CD4-positive, alpha-beta T cell treated with Interferon alpha-2 for 1 hour (primary cell): Measurements from ENCODE around the gene NPAS3.

Source experiments
- DNase-seq, 2 donors: peaks; one replicate each; pipeline ENCODE4 v3.0.0-alpha.2; 2020 to 2022

The NPAS3 gene

GRCh38 chr14:33529787-33530757 is 591.4 kb downstream of the NPAS3 start:
- no peak for DNase-seq

- DNase-seq, result no peak
Observed at GRCh38 chr14:33532553-33532952, 593.9 kb downstream of the NPAS3 start.

GRCh38 chr14:33534104-33534503 is 595.4 kb downstream of the NPAS3 start:
- DNase-seq, result no peak

GRCh38 chr14:33534632-33535031 is 596.0 kb downstream of the NPAS3 start:
- no peak for DNase-seq

- no peak for DNase-seq
Observed at GRCh38 chr14:33539918-33540357, 601.3 kb downstream of the NPAS3 start.

- no peak for DNase-seq
Observed at GRCh38 chr14:33541171-33541570, 602.5 kb downstream of the NPAS3 start.

GRCh38 chr14:33542338-33543287 is 603.9 kb downstream of the NPAS3 start:
- DNase-seq, result no peak

- no peak for DNase-seq
Observed at GRCh38 chr14:33545696-33546095, 607.0 kb downstream of the NPAS3 start.

- no peak for DNase-seq
Observed at GRCh38 chr14:33548606-33549005, 609.9 kb downstream of the NPAS3 start.

- DNase-seq, result no peak
Observed at GRCh38 chr14:33551963-33552362, 613.3 kb downstream of the NPAS3 start.

- no peak for DNase-seq
Observed at GRCh38 chr14:33553706-33554278, 615.1 kb downstream of the NPAS3 start.

GRCh38 chr14:33554988-33555387 is 616.3 kb downstream of the NPAS3 start:
- no peak for DNase-seq

- DNase-seq, result no peak
Observed at GRCh38 chr14:33555710-33556350, 617.2 kb downstream of the NPAS3 start.

GRCh38 chr14:33556382-33557121 is 617.9 kb downstream of the NPAS3 start:
- no peak for DNase-seq

GRCh38 chr14:33560718-33561431 is 622.2 kb downstream of the NPAS3 start:
- DNase-seq, result no peak

- DNase-seq, result no peak
Observed at GRCh38 chr14:33561488-33562175, 623.0 kb downstream of the NPAS3 start.

GRCh38 chr14:33563191-33563900 is 624.7 kb downstream of the NPAS3 start:
- DNase-seq, result no peak

- no peak for DNase-seq
Observed at GRCh38 chr14:33563901-33564197, 625.2 kb downstream of the NPAS3 start.

- no peak for DNase-seq
Observed at GRCh38 chr14:33564774-33565630, 626.3 kb downstream of the NPAS3 start.
